WERI-Rb-1 (cell line): ENCODE data around the gene BLOC1S3.
"Not testable (repeated sequence)": the region's sequence is repeated elsewhere in the genome, so short reads cannot be mapped to it uniquely, and the experiment has no call there.

ENCODE experiments used
- DNase-seq: peaks from one replicate; pipeline ENCODE4 v3.0.0-alpha.2; 2020
- H3K27ac ChIP-seq: fragments of 250-450 bp; sonication (Bioruptor Pico); 2 replicates; pipeline ENCODE4 v1.5.1; 2020; ENCODE audit warnings: mild to moderate bottlenecking, moderate library complexity
- H3K27me3 ChIP-seq: fragments of 250-450 bp; sonication (Bioruptor Pico); 2 replicates; pipeline ENCODE4 v1.5.1; 2021; ENCODE audit warnings: mild to moderate bottlenecking, low read depth, moderate library complexity; ENCODE audit not compliant: insufficient read depth, severe bottlenecking
- H3K36me3 ChIP-seq: fragments of 250-450 bp; sonication (Bioruptor Pico); 2 replicates; pipeline ENCODE4 v1.5.1; 2020; ENCODE audit warnings: mild to moderate bottlenecking, moderate library complexity
- H3K4me3 ChIP-seq: 2 replicates; pipeline ENCODE4 v1.5.1; 2011; ENCODE audit warnings: low read depth, mild to moderate bottlenecking, control low read depth, low read length
- H3K9me3 ChIP-seq: fragments of 250-450 bp; sonication (Bioruptor Pico); 2 replicates; pipeline ENCODE4 v1.5.1; 2021; ENCODE audit warnings: mild to moderate bottlenecking, moderate library complexity; ENCODE audit not compliant: severe bottlenecking
- CTCF ChIP-seq: IDR thresholded peaks from 2 replicates; pipeline ENCODE4 v1.5.1; 2011; ENCODE audit warnings: low read depth, mild to moderate bottlenecking, control low read depth, inconsistent platforms, low read length

The BLOC1S3 gene

GRCh38 chr19:45222724-45223123 is 44.1 kb downstream of the BLOC1S3 start:
- H3K9me3 ChIP-seq = no peaks in the 10 kb centered on the region
- TF ChIP-seq CTCF = no peak
- no peak overlapping the region for H3K4me3 ChIP-seq
- no peak overlapping the region for H3K27ac ChIP-seq
- H3K36me3 ChIP-seq = no peaks in the 10 kb centered on the region
- DNase-seq = no peak
- H3K27me3 ChIP-seq = no peaks in the 10 kb centered on the region

- TF ChIP-seq CTCF = no peak
- Histone ChIP-seq H3K4me3 (no peak overlapping the region), H3K27ac (no peak overlapping the region), H3K36me3 (no peaks in the 10 kb centered on the region), H3K27me3 (no peaks in the 10 kb centered on the region), H3K9me3 (no peaks in the 10 kb centered on the region)
- DNase-seq = no peak
Observed at GRCh38 chr19:45223879-45224278, 45.3 kb downstream of the BLOC1S3 start.

GRCh38 chr19:45224645-45225044 is 46.1 kb downstream of the BLOC1S3 start:
- Histone ChIP-seq H3K36me3 (no peaks in the 10 kb centered on the region), H3K4me3 (no peak overlapping the region), H3K27ac (no peak overlapping the region), H3K27me3 (no peaks in the 10 kb centered on the region), H3K9me3 (no peaks in the 10 kb centered on the region)
- no peak for DNase-seq
- no peak for TF ChIP-seq CTCF

GRCh38 chr19:45229056-45229455 is 50.5 kb downstream of the BLOC1S3 start:
- H3K9me3 ChIP-seq, H3K36me3 ChIP-seq, DNase-seq, H3K4me3 ChIP-seq, H3K27me3 ChIP-seq, H3K27ac ChIP-seq: not testable (repeated sequence)
